Thyroid gland (tissue), 4 donors: ENCODE data around the gene RP2.

Experiments
- POLR2A ChIP-seq, 2 donors: fragments of 450-650 bp; IDR thresholded peaks; one replicate each; pipeline ENCODE4 v1.6.1; 2017; ENCODE audit warnings: antibody characterized with exemption in 2 of 2, mild to moderate bottlenecking in 2 of 2, moderate library complexity in 1 of 2
- TF ChIP-seq, protein P1 (sequence below), 6 experiments: fragments of 200-600 bp in 3 of 6; fragments of 450-650 bp in 3 of 6; sonication (generic) in 3 of 6; IDR thresholded peaks; one replicate each; pipeline ENCODE4 v1.5.1; 2016 to 2019; ENCODE audit warnings: antibody characterized with exemption in 6 of 6, mild to moderate bottlenecking in 2 of 6, inconsistent platforms in 1 of 6, moderate library complexity in 1 of 6

DNA sequence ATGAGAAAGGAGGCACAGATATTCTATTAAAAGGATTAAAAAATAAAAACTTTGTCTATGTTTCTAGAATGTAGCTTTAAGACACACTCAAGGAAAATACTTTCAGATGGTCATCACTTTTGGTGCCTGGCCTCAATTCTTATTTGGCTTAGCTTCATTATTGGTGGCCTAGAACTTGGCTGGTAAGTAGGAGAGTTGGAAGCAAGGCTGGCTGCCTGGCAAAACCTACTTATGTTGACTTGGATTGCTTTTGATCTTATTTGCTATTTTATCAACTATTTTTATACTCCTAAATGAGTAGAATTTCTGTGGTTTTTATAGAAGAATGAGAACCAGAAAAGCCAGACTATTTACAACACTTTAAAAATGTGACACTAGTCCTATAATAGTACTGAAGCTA, 40.1 kb downstream of the RP2 start:
- TF ChIP-seq, protein P1, sequence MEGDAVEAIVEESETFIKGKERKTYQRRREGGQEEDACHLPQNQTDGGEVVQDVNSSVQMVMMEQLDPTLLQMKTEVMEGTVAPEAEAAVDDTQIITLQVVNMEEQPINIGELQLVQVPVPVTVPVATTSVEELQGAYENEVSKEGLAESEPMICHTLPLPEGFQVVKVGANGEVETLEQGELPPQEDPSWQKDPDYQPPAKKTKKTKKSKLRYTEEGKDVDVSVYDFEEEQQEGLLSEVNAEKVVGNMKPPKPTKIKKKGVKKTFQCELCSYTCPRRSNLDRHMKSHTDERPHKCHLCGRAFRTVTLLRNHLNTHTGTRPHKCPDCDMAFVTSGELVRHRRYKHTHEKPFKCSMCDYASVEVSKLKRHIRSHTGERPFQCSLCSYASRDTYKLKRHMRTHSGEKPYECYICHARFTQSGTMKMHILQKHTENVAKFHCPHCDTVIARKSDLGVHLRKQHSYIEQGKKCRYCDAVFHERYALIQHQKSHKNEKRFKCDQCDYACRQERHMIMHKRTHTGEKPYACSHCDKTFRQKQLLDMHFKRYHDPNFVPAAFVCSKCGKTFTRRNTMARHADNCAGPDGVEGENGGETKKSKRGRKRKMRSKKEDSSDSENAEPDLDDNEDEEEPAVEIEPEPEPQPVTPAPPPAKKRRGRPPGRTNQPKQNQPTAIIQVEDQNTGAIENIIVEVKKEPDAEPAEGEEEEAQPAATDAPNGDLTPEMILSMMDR (IDR thresholded peaks at IDR 0.05): no peak
- no peak for TF ChIP-seq POLR2A (IDR thresholded peaks at IDR 0.05)
